IPS DF 19.7 (cell line): ENCODE measurements around the gene E4F1.
"Not testable (repeated sequence)": the region's sequence is repeated elsewhere in the genome, so short reads cannot be mapped to it uniquely, and the experiment has no call there.

Source experiments
- DNase-seq: peaks from one replicate; pipeline ENCODE4 v3.0.0-alpha.2; 2013; ENCODE audit warnings: low read depth, low spot score

The E4F1 gene

DNA sequence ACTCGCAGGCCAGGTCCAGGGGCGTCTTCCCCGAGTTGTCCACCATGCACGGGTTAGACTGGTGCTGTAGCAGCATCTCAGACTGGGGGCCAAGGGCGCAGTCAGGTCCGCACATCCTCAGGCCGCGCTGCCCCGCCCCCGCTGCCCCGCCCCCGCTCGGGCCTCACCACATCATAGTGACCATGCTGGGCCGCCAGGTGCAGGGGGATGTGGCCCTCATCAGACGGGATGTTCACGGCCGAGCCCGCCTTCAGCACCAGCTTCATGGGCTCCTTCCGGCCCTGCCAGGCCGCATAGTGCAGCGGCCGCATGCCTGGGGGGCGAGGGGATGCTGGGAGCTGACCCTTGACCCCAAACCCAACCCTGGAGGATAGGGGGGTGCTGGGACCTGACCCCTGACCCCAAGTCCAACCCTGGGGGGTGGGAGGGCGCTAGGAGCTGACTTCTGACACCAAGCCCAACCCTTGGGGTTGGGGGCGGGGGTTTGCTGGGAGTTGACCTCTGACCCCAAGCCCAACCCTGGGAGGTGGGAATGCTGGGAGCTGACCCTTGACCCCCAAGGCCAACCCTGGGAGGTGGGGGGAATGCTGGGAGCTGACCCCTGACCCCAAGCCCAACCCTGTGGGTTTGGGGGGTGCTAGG is 34.0 kb upstream of the E4F1 start:
- no peak for DNase-seq

DNA sequence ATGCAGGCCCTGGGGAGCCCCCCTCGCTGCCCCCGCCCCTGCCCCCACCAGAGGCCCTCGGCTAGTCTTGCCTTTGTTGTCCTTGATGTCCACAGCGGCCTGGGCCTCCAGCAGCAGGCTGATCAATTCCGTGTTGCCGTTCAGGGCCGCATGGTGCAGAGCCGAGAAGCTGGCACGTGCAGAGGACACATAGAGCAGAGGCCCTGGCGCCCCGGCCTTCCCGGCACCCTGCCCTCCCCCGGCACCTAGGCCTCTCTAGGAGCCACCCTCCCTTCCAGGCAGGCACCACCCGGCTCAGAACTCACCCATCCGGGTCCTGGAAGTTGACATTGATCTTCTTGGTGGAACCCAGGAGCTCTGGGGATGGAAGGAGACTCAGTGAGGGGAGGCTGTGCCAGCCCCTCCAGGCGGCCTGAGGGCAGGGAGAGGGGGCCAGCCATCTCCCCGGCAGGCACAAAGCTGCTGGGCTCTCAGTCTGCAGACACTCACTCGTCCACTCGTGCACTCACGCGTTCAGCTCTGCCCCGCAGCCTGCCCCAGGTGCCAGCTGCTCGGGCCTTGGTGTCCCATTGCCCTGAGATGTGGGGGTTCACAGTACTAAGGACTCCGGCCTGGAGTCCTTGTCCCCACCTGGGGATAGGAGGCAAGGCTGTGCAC is 33.3 kb upstream of the E4F1 start:
- no peak for DNase-seq

- no peak for DNase-seq
Observed at GRCh38 chr16:2190659-2191445, 32.5 kb upstream of the E4F1 start.

GRCh38 chr16:2191446-2191706 is 32.0 kb upstream of the E4F1 start:
- DNase-seq, result no peak

- DNase-seq, result no peak
Observed at GRCh38 chr16:2194166-2194834, 29.1 kb upstream of the E4F1 start.

GRCh38 chr16:2194852-2195321 is 28.5 kb upstream of the E4F1 start:
- DNase-seq, result peak; percentile 75

DNA sequence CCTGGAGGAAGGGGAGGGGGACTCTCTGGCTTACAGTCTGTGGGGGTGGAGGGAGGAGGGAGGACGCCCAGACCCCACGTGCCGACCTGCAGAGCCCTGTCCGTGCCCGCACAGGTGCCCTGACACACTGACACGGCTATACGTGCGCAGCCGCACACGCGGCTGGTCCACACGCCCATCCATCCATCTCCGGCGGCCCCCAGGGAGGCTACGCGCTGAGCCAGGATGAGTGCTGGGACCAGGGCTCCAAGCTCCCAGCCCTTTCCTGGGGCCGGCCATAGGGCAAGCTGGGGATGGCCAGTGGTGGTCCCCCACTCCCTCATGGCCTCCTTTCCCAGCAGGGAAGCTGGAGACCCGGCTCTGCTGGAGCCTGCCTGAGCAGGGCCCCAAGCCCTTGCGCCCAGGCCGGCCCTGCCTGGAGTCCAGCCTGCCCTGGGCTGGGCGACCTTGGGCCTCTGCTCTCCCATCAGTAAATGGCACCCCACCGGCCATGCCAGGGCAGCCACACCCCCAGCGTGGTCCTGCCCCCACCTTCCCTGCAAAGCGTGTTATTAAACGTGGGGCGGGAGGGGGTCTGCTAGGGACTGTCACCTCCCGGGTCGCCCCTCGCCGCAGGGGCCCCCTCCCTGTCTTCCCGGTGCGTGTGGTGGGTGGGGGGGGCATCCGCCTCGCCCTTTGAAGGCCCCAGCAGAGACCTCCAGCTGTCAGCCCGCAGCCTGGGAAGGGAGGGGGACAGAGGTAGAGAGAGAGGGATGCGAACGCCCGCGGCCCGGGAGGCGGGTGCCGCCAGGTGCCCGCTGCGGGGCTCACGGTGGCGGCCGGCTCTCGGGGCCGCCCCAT is 27.8 kb upstream of the E4F1 start:
- no peak for DNase-seq

DNA sequence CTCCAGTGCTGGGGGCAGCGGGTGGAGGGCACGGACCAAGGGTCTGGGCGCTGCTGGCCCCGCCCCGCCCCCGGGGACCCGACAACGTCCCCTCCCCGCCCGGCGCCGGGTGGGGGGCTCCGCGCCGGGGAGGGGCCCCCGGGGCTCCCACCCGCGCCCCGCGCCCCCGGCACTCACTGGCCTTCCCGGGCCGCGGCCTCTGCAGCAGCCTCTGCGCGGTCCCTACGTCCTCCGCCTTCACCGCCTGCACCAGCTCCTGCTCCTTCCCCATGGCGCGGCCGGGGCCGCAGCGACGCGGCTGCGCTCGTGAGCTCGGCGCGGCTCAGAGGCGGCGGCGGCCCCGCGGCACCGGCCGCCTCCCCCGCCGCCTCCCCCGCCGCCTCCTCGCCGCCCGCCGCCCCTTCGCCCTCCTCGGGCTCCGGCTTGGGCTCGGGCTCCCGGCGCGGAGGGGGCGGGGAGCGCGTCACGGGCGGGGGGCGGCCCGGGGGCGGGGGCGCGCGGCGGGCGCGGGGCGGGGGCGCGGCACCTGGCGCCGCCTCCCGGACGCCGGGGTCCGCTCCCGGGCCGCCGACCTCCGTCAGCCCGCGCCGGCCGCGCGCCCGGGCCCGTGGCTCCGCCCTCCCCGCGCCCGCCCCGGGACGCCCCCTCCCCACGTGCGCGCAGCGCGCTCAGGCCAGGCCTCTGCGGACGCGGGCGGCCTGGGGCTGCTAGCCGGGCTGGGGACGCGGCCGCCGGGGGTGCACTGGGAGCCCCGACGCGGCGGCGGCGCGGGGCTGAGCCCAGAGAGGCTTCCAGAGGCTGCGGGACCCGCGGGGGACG is 27.0 kb upstream of the E4F1 start, which contains the start of gene CASKIN1:
TSS of gene CASKIN1 (minus strand) at position 444 of the 819 bp plus-strand sequence. CDS start at position 271, 173 bp downstream.
- DNase-seq, result no peak

DNA sequence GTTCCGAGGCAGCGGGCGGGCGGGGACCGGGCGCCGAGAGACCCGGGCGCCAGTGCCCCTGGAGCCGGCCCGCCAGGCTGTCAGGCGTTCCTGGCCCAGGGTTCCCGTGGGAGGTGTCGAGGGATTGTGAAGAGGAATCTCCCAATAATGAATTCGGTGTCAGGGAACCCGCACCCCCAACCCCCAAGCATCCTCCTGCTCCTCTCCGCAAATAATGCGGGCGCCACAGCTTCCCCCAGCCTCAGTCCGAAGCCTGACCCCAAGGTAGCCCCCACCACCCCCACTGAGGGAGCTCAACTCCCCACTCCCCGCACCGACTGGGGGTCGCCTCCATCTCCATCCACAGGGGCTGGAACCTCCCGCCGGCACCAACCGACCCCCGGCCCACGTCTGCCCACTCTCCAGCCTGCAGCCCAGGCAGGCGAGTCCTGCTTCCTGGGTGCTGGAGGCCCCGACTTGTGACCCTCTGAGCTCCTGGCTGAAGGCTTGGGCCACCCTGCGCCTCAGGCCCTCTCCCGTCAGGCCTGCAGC is 26.3 kb upstream of the E4F1 start:
- DNase-seq, result no peak

DNA sequence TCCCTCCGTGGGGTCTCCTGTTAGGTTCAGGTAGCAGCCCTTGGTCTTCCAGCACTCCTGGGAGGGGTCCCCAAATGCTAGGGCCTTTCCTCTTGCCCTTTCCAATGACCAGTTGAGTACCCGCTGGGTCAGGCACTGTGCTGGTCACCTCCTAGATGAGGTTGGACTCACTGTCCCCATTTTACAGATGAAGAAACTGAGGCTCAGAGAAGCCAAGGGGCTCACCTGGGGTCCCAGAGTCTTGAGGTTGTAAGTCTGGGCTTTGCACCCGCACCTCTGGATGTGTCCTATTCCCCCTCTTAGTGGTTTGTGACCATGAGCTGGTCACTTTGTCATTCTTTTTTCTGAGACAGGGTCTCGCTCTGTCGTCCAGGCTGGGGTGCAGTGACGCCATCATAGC is 25.6 kb upstream of the E4F1 start:
- DNase-seq, result no peak

DNA sequence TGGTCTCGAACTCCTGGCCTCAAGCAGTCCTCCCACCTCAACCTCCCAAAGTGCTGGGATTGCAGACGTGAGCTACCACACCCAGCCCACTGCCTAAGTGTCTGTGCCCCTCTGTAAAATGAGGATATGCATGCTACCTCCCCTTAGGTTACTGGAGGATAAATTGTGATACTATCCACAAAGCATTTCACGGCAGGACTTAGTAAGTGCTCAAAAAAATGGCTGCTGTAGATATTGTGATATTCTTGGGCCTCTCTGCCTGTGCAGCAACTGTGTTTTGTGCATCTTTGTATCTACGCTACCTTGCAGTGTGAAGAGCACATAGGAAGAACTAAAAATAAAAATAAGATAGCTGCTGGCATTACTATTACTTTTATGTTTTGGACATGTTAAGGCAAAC is 25.1 kb upstream of the E4F1 start:
- no peak for DNase-seq

DNA sequence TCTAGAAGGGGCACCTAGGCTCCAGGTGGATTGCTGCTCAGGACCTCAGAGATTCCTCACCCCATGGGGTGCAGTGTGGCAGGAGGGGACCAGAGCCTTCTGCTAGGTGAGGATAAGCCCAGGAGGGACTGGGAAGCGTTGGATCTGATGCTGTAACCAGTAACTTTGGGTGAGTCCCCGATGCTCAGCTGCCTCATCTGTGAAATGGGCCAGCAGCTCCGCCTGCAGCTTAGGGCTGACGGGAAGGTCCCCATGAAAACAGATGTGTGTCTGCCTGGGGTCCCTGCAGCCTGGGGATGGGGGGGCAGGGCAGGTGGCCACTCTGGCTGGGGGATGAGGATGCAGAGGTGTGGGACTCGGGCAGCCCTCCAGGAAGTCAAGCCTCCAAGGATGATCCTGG is 24.3 kb upstream of the E4F1 start:
- no peak for DNase-seq

DNA sequence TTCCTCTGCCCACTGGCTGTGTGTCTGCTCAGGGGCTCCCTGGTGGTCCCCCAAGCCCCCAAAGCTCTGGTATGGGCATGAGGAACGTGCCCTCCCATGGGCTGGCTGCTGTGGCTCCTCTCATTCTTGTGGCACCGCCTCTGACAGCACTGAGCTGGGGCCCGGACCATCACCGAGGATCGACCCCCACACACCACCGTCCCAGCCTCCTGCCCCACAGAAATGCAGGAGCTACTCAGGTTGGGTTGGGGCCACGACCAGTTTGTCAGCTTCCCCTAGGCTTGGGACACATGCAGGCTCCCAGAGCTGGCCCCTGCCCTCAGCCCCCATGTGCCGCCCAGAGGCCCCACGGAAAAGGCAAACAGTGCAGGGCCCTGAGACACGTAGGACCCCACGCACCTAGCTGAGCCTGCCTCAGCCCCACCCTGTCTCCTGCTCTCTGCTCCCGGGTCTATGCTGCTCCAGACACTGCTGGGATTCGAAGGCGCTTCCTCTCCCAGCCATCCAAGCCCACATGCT is 23.7 kb upstream of the E4F1 start:
- no peak for DNase-seq

GRCh38 chr16:2200313-2200712 is 23.1 kb upstream of the E4F1 start:
- DNase-seq, result no peak

GRCh38 chr16:2203119-2203688 is 20.2 kb upstream of the E4F1 start:
- DNase-seq, result not testable (repeated sequence)

- DNase-seq, result no peak
Observed at GRCh38 chr16:2204416-2205103, 18.8 kb upstream of the E4F1 start.

DNA sequence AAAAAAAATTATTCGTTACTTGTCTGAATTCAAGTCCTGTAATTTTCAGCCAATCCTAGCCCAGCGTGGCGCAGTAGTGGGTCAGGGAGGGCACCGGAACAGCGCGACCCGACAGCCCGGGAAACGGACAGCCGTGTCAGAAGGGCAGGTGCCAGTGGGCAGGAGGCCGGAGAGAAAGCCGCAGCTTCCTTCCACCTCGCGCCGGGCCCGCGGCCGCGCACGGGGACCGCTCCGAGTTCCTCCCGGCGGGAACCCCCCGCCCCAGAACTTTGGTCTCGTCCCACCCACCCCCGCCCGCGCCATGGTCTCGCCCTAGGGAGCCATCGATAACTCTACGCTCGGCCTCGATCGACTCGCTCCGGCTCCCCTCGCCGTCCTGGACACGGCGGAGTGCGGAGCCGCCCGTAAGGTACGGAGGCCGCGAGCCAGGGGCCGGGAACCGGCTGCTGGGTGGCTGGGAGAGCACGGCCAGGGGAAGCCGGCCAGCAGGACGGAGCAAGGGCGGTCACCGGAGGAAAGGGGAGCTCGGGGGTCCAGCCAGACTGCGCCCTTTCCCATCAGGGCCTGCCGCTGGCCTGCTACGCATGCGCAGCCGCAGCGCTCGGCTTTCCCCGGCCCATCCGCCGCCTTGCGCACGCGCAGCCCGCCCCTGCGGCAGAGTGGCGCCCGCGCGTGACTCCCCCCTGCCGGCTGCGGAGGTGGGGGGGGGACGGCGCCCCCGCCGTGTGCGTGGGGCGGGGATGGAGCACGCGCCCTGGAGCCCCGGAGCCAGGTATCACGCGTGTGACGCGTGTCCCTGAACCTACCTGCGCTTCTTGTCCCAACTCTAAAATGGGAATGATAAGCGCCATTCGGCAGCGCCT is 18.1 kb upstream of the E4F1 start, which contains the start of gene MLST8:
TSS of gene MLST8 (plus strand) at position 351 of the 863 bp plus-strand sequence. CDS start 632 bp downstream, outside the sequence.
- no peak for DNase-seq

GRCh38 chr16:2205967-2206313 is 17.5 kb upstream of the E4F1 start:
- no peak for DNase-seq
